Measurements from ENCODE around the gene CHPF2. TPM values are rescaled to one million over a fixed set of nuclear protein-coding genes. Genes with fewer than 3 reads are reported as not detected.

CHPF2 gene
- total RNA-seq, 1 donor from 2014 or later, result 71.3 TPM

DNA sequence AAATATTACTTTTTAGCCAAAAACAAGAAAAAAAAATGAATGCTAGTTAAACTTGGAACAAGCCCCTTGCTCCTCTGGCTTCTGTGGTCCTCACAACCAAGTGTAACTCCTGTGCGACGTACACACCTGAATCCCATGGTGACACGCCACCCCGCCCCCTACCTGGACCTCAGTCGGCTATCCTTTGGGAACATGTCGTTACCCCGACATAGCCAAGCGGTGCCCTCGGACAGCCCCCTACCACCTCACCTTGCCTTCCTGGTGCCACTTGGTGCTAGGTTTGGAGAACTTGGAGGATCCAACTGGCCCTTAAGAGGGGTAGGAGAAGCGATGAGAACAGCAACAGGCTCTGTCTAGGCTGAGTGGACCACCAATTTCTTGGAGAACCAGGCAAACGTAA lies 28.2 kb downstream of the CHPF2 start:
- no peak for DNase-seq (ENCODE audit: low read depth, low spot score)

DNA sequence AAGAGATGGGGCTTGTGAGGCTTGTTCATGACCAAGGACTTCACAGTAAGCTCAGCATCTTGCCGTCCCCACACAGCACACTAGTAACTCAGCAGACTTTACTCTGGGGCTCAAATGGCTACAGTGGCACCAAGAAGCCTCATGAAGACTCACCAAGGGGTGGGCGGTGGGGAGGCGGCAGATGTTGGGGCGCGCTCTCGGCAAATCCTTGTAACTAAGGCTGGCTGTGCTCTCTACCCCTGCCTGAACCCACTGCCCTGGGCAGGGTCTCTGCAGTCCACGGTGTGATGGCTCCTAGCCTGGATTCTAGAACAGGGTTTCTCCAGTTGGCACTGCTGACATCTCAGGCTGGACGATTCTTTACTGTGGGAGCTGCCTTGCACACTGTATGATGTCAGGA lies 28.6 kb downstream of the CHPF2 start:
- DNase-seq (ENCODE audit: low read depth, low spot score), result no peak

DNA sequence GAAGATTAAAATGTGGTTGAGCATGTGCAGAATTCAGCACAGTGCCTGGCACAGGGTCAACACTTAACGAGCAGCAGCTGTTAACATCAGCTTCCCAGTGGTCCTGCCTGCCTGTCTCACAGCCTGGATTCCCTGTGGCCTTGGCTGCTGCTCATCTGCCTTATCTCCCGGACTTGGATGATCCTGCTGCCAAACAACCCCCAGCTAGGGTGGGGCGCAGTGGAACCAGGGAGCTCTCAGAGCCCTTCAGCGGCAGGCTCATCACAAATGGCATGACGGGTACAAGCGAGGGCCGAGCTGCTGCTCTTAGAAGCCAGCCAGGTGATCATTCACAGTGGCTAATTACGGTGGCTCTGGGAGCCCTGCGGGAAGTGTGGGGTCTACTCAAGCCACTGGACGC lies 29.2 kb downstream of the CHPF2 start:
- no peak for DNase-seq (ENCODE audit: low read depth, low spot score)

DNA sequence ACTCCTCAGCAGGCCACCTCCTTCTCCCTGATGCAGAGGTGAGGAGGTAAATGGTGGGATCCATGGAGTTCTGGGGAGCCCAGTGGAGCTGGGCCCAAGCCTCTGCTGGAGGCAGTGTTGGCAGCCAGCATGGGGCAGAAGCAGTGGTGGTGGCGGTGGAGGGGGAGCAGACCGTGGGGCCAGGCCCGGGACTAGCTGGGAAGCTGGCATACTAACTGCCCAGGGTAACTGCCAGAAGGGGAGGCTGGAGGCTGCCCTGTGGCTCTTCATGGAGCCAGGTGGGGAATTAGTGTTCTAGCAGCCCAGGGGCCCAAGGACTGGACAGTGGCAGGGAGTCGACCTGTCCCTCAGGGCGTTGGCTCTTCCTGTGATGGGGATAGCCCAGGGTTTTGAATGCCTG lies 32.3 kb downstream of the CHPF2 start:
- DNase-seq (ENCODE audit: low read depth, low spot score), result no peak

DNA sequence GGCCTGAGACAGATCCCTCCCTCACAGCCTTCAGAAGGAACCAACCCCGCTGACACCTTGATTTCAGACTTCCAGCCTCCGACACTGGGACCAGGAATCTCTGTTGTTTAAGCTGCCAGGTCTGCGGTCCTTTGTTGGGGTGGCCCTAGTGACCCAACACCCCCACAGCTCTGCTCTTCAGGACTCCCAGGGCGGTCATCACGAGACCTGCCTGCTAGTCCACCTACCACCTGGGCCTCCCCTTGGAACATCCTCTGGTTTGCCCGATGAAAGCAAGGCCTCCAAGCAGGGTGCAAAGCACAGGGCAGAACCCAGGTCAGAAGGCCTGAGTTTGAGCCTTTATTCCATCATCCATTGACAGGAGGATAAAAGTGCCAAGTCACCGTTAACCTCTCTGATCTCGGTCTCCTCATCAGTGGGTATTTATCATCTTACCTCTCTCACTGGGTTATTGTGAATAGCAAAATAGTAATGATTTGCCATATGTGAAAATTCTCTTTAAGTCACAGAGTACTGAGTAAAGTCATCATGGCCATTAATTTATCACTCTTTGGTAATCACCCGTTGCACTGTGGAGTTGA lies 33.2 kb downstream of the CHPF2 start:
- no peak for DNase-seq (ENCODE audit: low read depth, low spot score)

DNA sequence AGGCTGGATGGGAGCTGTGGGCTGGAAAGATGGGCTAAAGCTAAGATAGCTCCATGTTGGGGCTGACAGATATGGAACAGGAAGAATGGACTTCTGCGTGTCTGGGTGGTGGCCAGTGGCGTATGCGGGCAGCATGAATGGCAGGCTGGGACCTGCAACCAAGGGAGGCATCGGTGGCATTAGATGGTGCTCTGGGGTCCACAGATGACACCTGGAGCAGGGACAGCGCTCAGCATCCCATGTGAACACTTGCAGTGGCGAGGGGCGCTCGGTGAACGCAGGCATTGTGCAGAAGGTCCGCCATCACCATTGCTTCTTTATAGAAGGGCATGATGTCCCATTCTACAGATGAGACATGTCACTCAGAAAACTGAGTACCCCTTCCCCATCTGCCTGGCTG lies 37.2 kb downstream of the CHPF2 start:
- no peak for DNase-seq (ENCODE audit: low read depth, low spot score)

DNA sequence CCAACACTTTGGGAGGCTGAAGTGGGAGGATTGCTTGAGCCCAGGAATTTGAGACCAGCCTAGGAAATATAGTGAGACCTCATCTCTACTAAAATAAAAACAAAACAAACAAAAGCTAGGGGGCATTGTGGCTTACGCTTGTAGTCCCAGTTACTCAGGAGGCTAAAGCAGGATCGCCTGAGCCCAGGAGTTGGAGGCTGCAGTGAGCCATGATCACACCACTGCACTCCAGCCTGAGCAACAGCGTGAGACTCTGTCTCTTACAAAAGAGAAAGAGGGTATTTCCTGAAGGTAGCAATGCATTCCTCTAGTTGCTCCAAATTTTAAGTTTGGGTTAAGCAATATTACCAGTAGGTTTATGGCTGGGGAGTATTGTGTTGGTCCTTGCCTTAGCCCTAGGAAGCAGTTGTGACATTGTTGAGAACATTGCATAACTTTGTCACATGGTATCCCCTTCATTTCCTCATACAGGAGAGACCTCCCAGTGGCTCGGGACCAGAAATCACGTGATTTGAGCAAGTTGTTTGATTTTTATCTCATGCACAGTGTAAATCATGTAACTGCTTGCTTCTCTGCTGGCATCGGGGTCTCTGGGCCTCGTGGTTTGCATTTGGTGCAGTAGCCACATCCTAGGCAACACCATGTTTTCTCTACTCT lies 39.5 kb downstream of the CHPF2 start:
- no peak for DNase-seq (ENCODE audit: low read depth, low spot score)

DNA sequence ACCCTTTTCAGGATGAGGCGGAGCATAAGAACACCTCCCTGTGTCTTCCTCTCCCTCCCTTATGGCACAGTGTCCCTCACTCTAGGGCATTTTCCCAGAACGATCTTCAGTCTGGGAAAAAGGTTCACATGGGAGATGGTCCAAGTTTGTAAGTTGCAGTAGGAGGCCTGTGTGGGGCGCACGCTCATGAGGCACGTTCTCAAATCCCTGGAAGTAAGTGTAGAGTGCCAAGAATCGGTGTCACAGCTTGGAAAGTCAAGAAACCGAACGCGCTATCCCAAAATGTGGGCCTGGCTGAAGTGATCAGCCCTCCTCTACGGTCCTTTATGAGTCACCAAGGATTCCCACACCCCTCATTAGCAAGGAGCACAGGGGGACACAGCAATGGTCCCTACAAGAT lies 40.1 kb downstream of the CHPF2 start:
- DNase-seq (ENCODE audit: low read depth, low spot score), result no peak

DNA sequence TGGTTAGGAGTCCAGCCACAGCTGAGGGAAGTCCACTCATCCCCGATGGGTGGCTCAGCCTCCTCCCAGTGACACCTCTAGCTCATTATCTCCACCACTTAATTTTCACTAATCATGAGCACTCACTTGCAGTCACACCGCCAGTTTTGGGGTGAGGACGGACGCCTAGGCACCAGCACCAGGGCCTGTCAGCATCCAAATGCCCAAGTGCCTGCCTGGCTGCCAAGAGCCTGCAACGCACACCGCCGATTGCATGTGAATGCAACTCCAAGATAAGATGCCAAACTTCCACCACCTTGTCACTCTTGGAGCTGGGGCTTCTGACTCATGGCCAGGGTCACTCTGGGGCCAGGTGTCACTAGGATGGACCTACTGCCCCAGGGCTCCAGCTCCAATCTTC lies 40.6 kb downstream of the CHPF2 start:
- DNase-seq (ENCODE audit: low read depth, low spot score), result no peak

DNA sequence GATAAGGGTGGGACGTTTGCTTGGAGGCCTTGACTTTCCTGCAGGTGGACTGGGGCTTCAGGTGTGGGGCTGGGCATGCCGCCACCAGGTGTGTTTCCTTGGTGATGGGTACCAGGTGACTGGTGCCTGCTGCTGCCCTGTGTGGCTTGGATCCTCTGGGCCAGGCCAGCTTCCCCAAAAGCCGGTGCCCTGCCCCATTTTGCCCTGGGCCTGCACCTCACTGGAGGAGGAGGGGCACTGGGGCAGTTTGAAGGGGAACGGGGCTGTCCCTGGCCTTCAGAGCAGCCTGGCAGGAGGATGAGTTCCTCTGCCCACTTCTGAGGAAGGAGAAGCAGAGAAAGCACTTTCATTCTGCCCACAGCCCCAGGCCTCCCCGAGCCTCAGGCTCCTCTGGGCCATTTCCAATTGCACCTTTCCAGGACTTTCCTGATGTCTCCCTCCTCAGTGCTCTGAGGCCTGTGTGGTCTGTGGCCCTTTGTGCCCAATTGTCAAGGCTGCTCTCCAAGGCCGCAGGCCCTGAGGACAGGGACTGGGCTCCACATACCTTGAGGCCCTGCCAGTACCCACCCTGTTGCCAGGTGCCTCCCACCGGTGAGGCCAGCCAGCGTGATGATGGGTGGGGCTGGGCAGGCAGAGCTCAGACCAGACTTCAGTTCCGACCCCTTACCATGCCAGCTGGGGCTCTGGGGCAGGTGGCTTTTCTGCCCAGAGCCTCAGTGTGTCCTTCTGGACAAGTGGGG lies 41.5 kb downstream of the CHPF2 start:
- DNase-seq (ENCODE audit: low read depth, low spot score), result no peak

DNA sequence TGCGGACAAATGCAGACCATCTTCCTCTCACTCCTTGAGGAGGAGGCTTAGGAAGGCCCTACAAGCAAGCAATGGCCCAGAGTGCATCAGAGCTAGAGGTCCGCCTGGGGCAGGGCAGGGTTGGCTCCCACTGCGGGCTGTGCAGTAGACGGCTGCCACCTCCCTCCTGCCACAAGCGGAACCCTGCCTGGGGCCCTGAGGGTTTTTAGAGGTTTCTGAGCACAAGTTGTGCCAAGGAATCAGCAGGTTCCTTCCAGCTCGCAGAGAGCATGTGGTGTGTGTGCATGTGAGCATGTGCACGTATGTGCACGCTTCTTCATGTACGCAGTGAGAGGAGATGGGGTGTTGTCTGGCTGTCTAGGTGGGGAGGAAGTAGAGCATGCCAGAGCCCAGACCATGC lies 42.1 kb downstream of the CHPF2 start:
- DNase-seq (ENCODE audit: low read depth, low spot score), result no peak

DNA sequence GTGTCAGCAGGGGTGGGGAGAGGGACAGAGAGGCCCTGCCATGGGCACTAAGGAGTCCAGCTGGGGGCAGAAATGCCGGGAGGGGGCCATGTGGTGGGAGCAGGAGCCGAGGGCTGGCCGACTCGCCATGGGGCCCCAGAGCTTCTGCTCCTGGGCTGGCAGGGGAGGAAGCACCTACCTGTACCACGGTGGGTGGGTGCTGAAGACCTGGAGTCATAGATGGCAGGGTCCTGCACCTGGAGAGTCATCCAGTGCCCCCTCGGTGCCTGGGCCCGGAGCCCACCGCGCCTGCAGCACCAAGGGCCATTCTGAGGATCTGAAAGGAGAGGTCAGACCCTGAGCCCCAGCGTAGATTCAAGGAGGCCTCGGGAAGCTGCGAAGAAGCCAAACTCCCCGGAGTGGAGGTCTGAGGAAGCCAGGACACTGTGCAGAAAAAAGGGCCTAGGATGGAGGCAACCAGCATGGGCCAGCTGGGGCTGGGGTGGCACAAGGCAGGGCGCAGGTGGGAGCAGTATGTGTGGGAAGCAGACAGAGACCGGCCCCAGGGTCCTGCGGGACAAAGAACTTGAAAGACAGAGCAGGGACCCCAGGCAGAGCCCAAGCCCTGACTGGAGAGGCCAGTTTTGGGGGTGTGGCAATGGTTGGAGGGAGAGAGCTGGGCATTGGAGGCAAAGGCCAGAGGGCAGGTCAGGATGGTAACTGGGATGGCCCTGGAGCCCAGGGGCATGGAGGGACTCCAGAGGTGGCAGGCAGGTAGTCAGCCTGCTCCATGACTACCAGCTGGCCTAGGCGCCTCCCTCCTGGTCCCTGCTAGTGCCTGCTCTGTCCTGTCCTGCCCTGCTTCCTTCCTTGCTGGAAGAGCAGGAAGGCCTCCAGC lies 42.9 kb downstream of the CHPF2 start:
- DNase-seq (ENCODE audit: low read depth, low spot score), result no peak

DNA sequence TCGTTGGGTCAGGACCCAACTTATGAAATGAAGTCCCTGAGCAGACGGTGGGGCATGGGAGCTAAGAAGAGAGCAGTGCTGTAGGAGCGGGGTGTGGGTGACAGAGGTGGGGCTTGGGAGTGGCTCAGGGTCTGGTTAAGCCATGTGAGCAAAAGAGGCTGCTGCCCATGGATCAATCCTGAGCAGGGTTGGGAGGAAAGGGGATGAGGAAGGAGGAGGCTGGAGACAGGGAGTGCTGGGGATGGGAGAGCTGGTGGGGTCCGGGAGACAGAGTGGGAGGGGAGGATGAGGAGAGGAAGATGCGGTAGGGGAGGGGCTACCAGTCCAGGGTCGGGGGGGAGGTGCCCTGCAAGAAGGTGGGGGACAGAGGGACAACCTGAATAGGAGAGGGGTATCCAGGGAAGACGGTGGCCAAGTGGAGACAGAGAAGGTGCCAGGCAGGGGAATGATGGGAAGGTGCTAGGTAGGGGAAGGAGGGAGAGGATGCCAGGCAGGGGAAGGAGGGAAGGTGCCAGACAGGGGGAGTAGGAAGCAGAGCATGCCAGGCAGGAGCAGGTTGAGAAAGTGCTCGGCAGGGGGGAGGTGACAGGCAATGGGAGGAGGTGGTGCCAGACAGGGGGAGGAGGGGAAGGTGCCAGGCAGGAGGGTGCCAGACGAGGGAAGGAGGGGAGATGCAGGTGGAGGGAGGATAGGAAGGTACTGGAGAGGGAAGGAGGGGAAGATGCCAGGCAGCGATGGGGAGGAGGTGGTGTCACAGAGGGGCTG lies 43.7 kb downstream of the CHPF2 start:
- DNase-seq (ENCODE audit: low read depth, low spot score), result no peak

DNA sequence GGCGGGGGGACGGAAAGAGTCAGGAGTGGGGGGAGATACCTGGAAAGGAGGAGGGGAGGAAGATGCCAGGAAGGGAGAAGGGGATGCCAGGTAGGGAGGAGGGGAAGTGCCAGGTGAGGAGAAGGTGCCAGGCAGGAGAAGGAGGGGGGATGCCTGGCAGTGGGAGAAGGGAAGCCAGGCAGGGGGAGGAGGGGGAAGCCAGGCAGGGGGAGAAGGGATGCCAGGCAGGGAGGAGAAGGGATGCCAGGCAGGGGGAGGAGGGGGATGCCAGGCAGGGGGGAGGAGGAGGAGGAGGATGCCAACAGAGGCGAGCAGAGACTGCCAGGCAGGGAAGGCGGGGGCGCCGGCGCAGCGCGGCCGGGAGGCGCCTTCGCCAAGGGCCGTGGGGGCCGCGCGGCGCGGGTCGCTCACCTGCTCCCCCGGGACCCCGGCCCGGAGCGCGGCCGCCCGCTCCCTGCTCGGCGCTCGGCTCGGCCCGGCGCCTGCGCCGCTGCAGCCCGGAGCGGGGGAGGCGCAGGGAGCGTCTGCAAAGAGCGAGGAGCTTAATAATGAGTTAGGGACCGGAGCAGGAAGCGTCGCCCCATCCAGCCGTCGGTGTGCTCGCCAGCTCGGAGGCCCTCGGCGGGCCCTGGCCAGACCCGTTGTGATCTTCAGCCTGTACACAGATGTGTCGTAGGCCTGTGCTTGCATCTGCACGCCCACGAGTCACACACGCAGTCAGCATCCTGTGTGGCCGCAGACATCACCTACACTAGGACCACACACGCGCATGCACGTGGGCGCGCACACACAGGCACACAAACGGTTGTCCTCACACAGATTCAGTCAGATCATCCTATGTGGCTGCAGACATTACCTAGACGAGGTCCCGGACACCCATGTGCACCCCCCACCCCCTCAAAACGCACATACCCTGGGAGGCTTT lies 44.6 kb downstream of the CHPF2 start:
- DNase-seq (ENCODE audit: low read depth, low spot score), result no peak

DNA sequence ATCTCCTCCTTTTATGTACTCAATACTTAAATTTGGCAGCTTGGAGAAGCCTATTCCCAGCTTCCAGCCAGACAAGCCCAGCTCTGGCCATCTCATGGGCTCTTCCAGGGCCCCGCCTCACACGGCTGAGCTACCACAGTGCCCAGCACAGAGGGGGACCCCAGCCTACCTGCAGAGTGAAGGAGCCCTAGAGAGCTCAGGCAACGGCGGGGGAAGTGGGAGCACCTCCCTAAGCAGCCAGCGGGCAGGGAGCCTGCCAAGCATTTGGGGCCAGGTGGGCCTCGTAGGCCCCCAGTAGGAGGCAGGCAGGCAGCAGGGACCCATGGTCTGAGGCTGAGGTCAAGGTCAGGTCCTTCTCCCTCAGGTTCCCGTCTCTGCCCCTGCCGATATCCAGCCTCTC lies 45.3 kb downstream of the CHPF2 start:
- DNase-seq (ENCODE audit: low read depth, low spot score), result no peak

DNA sequence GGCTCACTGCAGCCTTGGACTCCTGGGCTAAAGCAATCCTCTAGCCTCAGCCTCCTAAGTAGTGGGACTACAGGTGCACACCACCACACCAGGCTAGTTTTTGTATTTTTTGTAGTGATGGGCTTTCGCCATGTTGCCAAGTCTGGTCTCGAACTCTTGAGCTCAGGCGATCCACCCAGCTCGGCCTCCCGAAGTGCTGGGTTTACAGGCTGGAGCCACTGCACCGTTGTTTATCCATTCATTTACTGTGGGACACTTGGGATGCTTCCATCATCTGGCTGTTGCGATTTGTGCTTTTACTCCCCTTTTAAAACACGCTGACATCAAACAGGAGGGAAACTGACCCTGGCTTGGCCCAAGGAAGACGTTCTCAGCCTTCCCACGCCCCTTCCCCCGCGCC lies 46.7 kb downstream of the CHPF2 start:
- DNase-seq (ENCODE audit: low read depth, low spot score), result no peak

DNA sequence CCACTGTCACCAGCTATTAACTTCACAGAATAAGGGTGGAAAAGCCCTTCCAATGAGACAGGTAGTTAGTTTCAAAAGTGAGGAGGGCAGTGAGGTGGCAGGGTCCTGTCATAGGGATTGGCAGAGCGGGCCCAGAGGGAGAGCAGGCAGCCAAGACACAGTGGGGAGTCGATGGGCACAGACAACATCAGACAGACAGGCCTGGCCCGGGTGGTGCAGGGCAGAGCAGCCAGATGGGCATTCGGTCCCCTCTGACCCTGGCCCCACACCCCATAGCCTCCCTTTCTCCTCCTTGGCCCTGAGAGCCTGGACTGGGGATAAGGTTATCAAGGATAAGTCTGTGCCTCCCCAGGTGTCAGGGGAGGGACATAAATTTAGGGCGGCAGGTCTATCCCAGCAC lies 47.6 kb downstream of the CHPF2 start:
- no peak for DNase-seq (ENCODE audit: low read depth, low spot score)

DNA sequence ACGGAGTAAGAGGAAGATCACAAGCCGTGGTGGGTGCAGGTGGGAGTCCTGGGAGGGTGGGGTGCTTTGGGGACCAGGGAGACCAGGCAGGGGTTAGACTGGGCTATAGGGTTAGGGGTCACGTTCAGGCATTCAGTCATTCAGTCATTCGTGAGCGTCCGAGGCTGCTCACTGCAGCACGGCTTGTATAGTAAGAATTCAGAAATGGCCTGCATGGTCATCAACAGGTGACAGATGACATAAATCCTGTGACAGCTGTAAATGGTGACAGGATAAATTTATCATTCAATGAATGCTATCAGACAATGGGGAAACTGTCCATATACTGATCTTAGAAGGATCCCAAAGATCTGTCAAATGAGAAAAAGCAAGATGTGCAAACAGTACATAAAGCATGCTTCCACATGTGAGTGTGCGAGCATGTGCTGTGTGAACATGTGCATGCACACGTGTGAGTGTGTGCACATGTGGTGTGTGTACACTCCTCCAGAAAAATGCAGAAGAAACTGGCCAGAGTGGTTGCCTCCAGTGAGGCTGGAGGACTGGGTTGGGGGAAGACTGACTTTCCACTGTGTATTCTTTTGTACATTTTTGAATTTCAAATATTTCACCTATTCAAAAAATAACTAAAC lies 48.2 kb downstream of the CHPF2 start:
- DNase-seq (ENCODE audit: low read depth, low spot score), result no peak

DNA sequence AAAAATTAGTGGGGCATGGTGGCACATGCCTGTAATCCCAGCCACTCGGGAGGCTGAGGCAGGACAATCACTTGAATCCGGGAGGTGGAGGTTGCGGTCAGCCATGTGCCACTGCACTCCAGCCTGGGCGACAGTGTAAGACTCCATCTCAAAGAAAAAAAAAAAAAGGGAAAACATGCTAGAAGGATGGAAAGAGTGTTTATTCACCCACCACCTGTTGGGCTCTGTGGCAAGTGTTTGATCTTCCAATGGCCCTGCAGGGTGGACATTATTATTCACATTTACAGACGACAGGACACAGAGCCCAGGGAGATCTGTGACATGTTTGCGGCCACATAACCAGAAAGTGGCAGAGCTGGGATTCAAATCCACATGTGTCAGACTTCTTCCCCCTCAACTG lies 49.4 kb downstream of the CHPF2 start:
- DNase-seq (ENCODE audit: low read depth, low spot score), result no peak

DNA sequence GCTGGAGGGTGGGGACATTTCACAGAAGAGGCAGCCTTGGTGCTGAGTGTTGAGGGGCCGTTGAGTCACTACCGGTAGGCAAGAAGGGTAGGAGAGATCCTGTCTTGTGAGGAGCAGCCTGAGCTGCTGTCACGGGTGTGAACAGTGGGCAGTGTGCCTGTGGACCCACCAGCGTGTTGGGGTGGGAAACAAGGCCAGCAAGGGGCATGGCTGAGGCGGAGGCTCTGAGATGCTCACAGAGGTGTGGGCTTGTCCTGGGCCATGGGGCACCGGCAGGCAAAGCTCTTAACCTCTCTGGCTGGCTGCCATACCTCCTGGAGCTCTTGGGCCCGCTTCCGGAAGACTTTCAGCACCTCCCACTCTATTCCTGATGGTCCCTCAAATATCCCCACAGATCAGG lies 49.8 kb downstream of the CHPF2 start:
- no peak for DNase-seq (ENCODE audit: low read depth, low spot score)
